Measurements from ENCODE around the gene RELL2.

RELL2 gene

GRCh38 chr5:141618804-141619554 lies 17.8 kb upstream of the RELL2 start, which contains the start of gene DIAPH1:
Gene DIAPH1 (minus strand): TSS chr5:141619000. CDS start chr5:141618914, 86 bp downstream.
- peak; percentile 79 for DNase-seq (ENCODE audit: extremely low read depth, low read depth)
- TF ChIP-seq CTCF (IDR thresholded peaks at IDR 0.05; ENCODE audit: low read depth, low read length, missing control alignments): peak; percentile 98
- H3K4me3 ChIP-seq (replicated peaks; ENCODE audit: low read depth, low read length): peak within 1 kb of the TSS; percentile 74

GRCh38 chr5:141623186-141623585 lies 13.6 kb upstream of the RELL2 start:
- TF ChIP-seq CTCF (IDR thresholded peaks at IDR 0.05; ENCODE audit: low read depth, low read length, missing control alignments): no peak
- DNase-seq (ENCODE audit: extremely low read depth, low read depth): no peak
- no peak overlapping the region for H3K4me3 ChIP-seq (replicated peaks; ENCODE audit: low read depth, low read length)

GRCh38 chr5:141623611-141624010 lies 13.2 kb upstream of the RELL2 start:
- DNase-seq (ENCODE audit: extremely low read depth, low read depth): no peak
- no peak overlapping the region for H3K4me3 ChIP-seq (replicated peaks; ENCODE audit: low read depth, low read length)
- no peak for TF ChIP-seq CTCF (IDR thresholded peaks at IDR 0.05; ENCODE audit: low read depth, low read length, missing control alignments)

- no peak for DNase-seq (ENCODE audit: extremely low read depth, low read depth)
- TF ChIP-seq CTCF (IDR thresholded peaks at IDR 0.05; ENCODE audit: low read depth, low read length, missing control alignments): no peak
- H3K4me3 ChIP-seq (replicated peaks; ENCODE audit: low read depth, low read length): no peak overlapping the region
Observed at GRCh38 chr5:141628175-141628788, 8.5 kb upstream of the RELL2 start.

GRCh38 chr5:141630570-141631140 lies 6.1 kb upstream of the RELL2 start:
- DNase-seq (ENCODE audit: extremely low read depth, low read depth): no peak
- H3K4me3 ChIP-seq (replicated peaks; ENCODE audit: low read depth, low read length): no peak overlapping the region
- TF ChIP-seq CTCF (IDR thresholded peaks at IDR 0.05; ENCODE audit: low read depth, low read length, missing control alignments): no peak

- DNase-seq (ENCODE audit: extremely low read depth, low read depth): no peak
- no peak for TF ChIP-seq CTCF (IDR thresholded peaks at IDR 0.05; ENCODE audit: low read depth, low read length, missing control alignments)
Observed at GRCh38 chr5:141632650-141633049, 4.1 kb upstream of the RELL2 start.

More at GRCh38 chr5:141632650-141633049, 4.1 kb upstream of the RELL2 start:
- H3K4me3 ChIP-seq (replicated peaks; ENCODE audit: low read depth, low read length): no peak overlapping the region
